ENCODE data around the gene TMPRSS11A. TPM values are rescaled to one million over a fixed set of nuclear protein-coding genes. Genes with fewer than 3 reads are reported as not detected.

The TMPRSS11A gene
- total RNA-seq, 1 donor from 2014 or later = not detected

DNA sequence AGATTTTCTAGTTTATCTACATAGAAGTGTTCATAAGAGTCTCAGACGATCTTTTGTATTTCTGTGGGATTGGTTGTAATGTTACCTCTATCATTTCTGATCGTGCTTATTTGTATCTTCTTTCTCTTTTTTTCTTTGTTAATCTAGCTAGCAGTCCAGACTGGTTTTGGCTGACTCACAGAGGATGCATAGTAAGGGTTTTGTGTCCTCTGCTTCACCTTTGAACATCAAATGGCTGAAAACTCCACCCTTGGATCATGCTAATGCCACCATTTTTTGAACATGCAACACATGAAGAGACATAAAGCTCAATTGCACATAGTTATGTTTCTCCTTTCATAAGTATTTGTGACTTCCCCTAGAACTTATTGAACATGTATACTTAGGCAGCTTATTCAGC is 22.8 kb downstream of the TMPRSS11A start:
- no peak for DNase-seq (ENCODE audit: low spot score)
- H3K4me3 Mint-ChIP-seq (ENCODE audit: unreplicated experiment) = no peak overlapping the region
- TF ChIP-seq, protein P1, sequence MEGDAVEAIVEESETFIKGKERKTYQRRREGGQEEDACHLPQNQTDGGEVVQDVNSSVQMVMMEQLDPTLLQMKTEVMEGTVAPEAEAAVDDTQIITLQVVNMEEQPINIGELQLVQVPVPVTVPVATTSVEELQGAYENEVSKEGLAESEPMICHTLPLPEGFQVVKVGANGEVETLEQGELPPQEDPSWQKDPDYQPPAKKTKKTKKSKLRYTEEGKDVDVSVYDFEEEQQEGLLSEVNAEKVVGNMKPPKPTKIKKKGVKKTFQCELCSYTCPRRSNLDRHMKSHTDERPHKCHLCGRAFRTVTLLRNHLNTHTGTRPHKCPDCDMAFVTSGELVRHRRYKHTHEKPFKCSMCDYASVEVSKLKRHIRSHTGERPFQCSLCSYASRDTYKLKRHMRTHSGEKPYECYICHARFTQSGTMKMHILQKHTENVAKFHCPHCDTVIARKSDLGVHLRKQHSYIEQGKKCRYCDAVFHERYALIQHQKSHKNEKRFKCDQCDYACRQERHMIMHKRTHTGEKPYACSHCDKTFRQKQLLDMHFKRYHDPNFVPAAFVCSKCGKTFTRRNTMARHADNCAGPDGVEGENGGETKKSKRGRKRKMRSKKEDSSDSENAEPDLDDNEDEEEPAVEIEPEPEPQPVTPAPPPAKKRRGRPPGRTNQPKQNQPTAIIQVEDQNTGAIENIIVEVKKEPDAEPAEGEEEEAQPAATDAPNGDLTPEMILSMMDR (IDR thresholded peaks at IDR 0.05; ENCODE audit: unreplicated experiment) = no peak
- peaks cover 6% of the 10 kb centered on the region for H3K9me3 Mint-ChIP-seq (ENCODE audit: unreplicated experiment)
- H3K4me1 Mint-ChIP-seq (ENCODE audit: unreplicated experiment) = peaks cover 5% of the 10 kb centered on the region
- H3K27me3 Mint-ChIP-seq (ENCODE audit: unreplicated experiment) = no peaks in the 10 kb centered on the region
- no peaks in the 10 kb centered on the region for H3K36me3 Mint-ChIP-seq (ENCODE audit: low read depth, unreplicated experiment)
- no peak overlapping the region for H3K27ac Mint-ChIP-seq (ENCODE audit: unreplicated experiment)

DNA sequence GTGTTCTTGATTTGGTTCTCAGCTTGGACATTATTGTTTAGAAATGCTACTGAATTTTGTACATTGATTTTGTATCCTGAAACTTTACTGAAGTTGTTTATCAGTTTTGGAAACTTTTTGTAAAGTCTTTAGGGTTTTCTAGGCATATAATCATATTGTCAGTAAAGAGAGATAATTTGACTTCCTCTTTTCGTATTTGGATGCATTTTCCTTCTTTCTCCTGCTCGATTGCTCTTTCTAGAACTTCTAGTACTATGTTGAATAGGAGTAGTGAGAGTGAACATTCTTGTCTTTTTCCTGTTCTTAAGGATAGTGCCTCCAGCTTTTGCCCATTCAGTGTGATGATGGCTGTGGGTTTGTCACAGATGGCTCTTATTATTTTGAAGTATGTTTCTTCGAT is 24.1 kb downstream of the TMPRSS11A start:
- TF ChIP-seq, protein P1 (IDR thresholded peaks at IDR 0.05; ENCODE audit: unreplicated experiment) = no peak
- H3K4me1 Mint-ChIP-seq (ENCODE audit: unreplicated experiment) = peaks cover 7% of the 10 kb centered on the region
- no peaks in the 10 kb centered on the region for H3K36me3 Mint-ChIP-seq (ENCODE audit: low read depth, unreplicated experiment)
- H3K27ac Mint-ChIP-seq (ENCODE audit: unreplicated experiment) = no peak overlapping the region
- peaks cover 6% of the 10 kb centered on the region for H3K9me3 Mint-ChIP-seq (ENCODE audit: unreplicated experiment)
- DNase-seq (ENCODE audit: low spot score) = no peak
- no peak overlapping the region for H3K4me3 Mint-ChIP-seq (ENCODE audit: unreplicated experiment)
- no peaks in the 10 kb centered on the region for H3K27me3 Mint-ChIP-seq (ENCODE audit: unreplicated experiment)

DNA sequence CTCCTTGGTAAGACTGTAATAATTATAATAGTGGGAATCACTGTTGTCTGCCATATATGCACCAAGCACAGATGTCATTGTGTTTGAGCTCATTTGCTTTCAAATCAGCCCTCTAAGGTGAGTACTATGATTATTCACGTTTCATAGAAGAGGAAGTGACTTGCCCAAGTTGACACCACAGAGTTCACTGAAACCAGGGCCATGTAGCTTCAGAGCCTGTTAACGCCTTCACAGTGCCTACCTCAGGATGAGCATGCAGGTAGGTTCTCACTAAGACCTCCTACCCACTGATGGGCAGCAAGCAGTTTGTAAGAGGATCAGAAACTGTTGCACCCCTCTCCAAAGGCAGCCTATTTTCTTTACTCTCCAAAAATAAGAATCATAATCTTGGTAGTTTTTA is 27.4 kb downstream of the TMPRSS11A start:
- Mint-ChIP-seq H3K27me3 (ENCODE audit: unreplicated experiment) (no peaks in the 10 kb centered on the region), H3K36me3 (ENCODE audit: low read depth, unreplicated experiment) (no peaks in the 10 kb centered on the region), H3K9me3 (ENCODE audit: unreplicated experiment) (peaks cover 6% of the 10 kb centered on the region), H3K27ac (ENCODE audit: unreplicated experiment) (no peak overlapping the region), H3K4me1 (ENCODE audit: unreplicated experiment) (peaks cover 7% of the 10 kb centered on the region), H3K4me3 (ENCODE audit: unreplicated experiment) (no peak overlapping the region)
- DNase-seq (ENCODE audit: low spot score) = no peak
- TF ChIP-seq, protein P1 (IDR thresholded peaks at IDR 0.05; ENCODE audit: unreplicated experiment) = no peak

DNA sequence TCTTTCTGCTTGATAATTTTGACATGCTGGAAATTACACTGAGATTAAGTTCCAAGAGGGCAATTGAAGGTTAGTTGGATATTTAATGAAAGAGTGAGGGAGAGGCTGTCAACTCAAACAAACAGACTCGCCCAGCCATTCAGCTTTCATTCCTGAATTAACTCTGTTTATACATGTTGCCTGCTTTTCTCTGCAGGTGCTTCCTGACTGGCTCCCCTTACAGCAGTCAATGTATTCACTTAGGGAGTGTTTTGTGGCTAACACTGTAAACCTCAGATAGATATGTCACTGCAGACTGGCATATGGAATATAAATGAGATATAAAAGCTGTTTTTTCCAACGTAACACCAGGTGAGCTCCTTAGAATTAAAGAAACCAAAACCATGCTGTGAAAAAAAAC is 28.7 kb downstream of the TMPRSS11A start:
- H3K36me3 Mint-ChIP-seq (ENCODE audit: low read depth, unreplicated experiment) = no peaks in the 10 kb centered on the region

DNA sequence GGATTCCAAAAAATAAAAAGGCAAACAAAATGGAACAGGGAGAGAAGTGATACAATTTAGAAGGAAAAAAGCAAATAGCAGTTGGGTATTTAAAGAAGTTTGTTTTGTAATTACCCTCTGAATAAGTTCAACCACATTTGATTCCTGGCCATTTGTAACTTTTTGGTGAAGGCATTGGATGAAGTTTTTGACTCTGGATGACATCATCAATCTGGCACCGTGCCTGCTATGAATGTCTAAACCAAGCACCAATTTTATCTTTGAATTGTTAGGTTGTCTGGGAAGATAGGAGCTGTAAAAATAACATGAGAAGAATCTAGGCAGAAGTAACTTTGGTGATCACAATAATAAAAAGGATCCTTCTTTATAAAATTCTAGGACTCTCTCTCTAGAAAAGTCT is 29.5 kb downstream of the TMPRSS11A start:
- H3K4me1 Mint-ChIP-seq (ENCODE audit: unreplicated experiment) = peaks cover 7% of the 10 kb centered on the region
- no peaks in the 10 kb centered on the region for H3K27me3 Mint-ChIP-seq (ENCODE audit: unreplicated experiment)
- peaks cover under 1% of the 10 kb centered on the region for H3K9me3 Mint-ChIP-seq (ENCODE audit: unreplicated experiment)
- no peak overlapping the region for H3K27ac Mint-ChIP-seq (ENCODE audit: unreplicated experiment)
- TF ChIP-seq, protein P1 (IDR thresholded peaks at IDR 0.05; ENCODE audit: unreplicated experiment) = no peak
- DNase-seq (ENCODE audit: low spot score) = no peak
- H3K36me3 Mint-ChIP-seq (ENCODE audit: low read depth, unreplicated experiment) = no peaks in the 10 kb centered on the region
- no peak overlapping the region for H3K4me3 Mint-ChIP-seq (ENCODE audit: unreplicated experiment)

More for the DNA sequence above, 28.7 kb downstream of the TMPRSS11A start:
- Mint-ChIP-seq H3K27ac (ENCODE audit: unreplicated experiment) (no peak overlapping the region), H3K9me3 (ENCODE audit: unreplicated experiment) (peaks cover 6% of the 10 kb centered on the region), H3K4me1 (ENCODE audit: unreplicated experiment) (peaks cover 7% of the 10 kb centered on the region), H3K27me3 (ENCODE audit: unreplicated experiment) (no peaks in the 10 kb centered on the region), H3K4me3 (ENCODE audit: unreplicated experiment) (no peak overlapping the region)
- no peak for DNase-seq (ENCODE audit: low spot score)
- TF ChIP-seq, protein P1 (IDR thresholded peaks at IDR 0.05; ENCODE audit: unreplicated experiment) = no peak
